Lung (tissue), 12 donors: ENCODE data around the gene S100PBP. TPM values are rescaled to one million over a fixed set of nuclear protein-coding genes. Genes with fewer than 3 reads are reported as not detected.

Source experiments
- ATAC-seq: fragments of 200-7000 bp; cut with Tn5 transposase; one replicate; pipeline ENCODE4 v1.9.1; 2020; ENCODE audit warnings: moderate number of reproducible peaks; ENCODE audit not compliant: insufficient read depth, low FRiP score
- DNase-seq, 3 donors: peaks; one replicate each; pipeline ENCODE4 v3.0.0-alpha.2; 2013 to 2017
- H3K27ac ChIP-seq, 2 donors: one replicate each; pipeline ENCODE4 v1.5.1; 2013; ENCODE audit warnings: mild to moderate bottlenecking in 2 of 2, moderate library complexity in 2 of 2, control low read depth in 1 of 2, inconsistent platforms in 1 of 2, low read depth in 1 of 2, low read length in 1 of 2
- H3K27me3 ChIP-seq, 3 donors: one replicate each; pipeline ENCODE4 v1.5.1; 2013; ENCODE audit warnings: low read length in 2 of 3; ENCODE audit not compliant: control insufficient read depth in 3 of 3, insufficient read depth in 3 of 3
- H3K36me3 ChIP-seq, 4 donors: one replicate each; pipeline ENCODE4 v1.5.1; 2013; ENCODE audit warnings: low read length in 4 of 4, mild to moderate bottlenecking in 1 of 4, moderate library complexity in 1 of 4; ENCODE audit not compliant: control insufficient read depth in 4 of 4, insufficient read depth in 4 of 4
- H3K4me1 ChIP-seq, 5 donors: one replicate each; pipeline ENCODE4 v1.5.1; 2013; ENCODE audit warnings: low read length in 5 of 5, mild to moderate bottlenecking in 2 of 5, moderate library complexity in 1 of 5; ENCODE audit not compliant: control insufficient read depth in 5 of 5, insufficient read depth in 5 of 5
- H3K4me3 ChIP-seq: one replicate; pipeline ENCODE4 v1.5.1; 2013; ENCODE audit warnings: mild to moderate bottlenecking, control low read depth, moderate library complexity
- H3K9ac ChIP-seq, 2 donors: one replicate each; pipeline ENCODE4 v1.5.1; 2013; ENCODE audit warnings: low read length in 2 of 2, control low read depth in 1 of 2; ENCODE audit not compliant: insufficient read depth in 1 of 2
- H3K9me3 ChIP-seq, 4 donors: one replicate each; pipeline ENCODE4 v1.5.1; 2013; ENCODE audit warnings: low read length in 3 of 4, mild to moderate bottlenecking in 1 of 4, moderate library complexity in 1 of 4; ENCODE audit not compliant: control insufficient read depth in 4 of 4, insufficient read depth in 3 of 4
- CTCF ChIP-seq: IDR thresholded peaks from 2 replicates; pipeline ENCODE4 v1.5.1; 2012; ENCODE audit warnings: mild to moderate bottlenecking; ENCODE audit errors: control extremely low read depth, extremely low read depth
- WGBS, 2 donors: extraction: QIAGEN DNeasy Blood & Tissue Kit; methylation state at CpG; one replicate each; pipeline ENCODE4 v1.1.7; 2013; 5-methylcytosine and 5-hydroxymethylcytosine counted together
- polyA plus RNA-seq, 2 donors: library from polyadenylated mRNA; stranded (reverse); fragments of 200-250 nt; gene quantifications; one replicate each; pipeline ENCODE4 v1.2.1, GENCODE V29; 2013
- total RNA-seq, 2 donors: library from RNA; depleted of rRNA in 1 of 2; stranded (reverse); fragments of >200 nt in 1 of 2; gene quantifications; one replicate each; pipeline ENCODE4 v1.2.1, GENCODE V29; 2014 to 2021
- donor health status: control.
- donor health status: control.
- donor health status: Bipolar disorder and iron deficiency.
- donor health status: healthy.
- donor health status: DM: yes; HTN: yes; CAD: no.

S100PBP gene
- total and polyA plus RNA-seq, 4 donors, result 7.4 to 56.6 (median 20.9) TPM

- no peak for DNase-seq
- no peaks in the 10 kb centered on the region for H3K36me3 ChIP-seq
- peaks cover 0 to 6% (median 0%) of the 10 kb centered on the region in 4 donors for H3K9me3 ChIP-seq
- no peak overlapping the region for H3K4me3 ChIP-seq
- H3K27ac ChIP-seq, result no peak overlapping the region
- peaks cover 0 to 8% (median 0%) of the 10 kb centered on the region in 5 donors for H3K4me1 ChIP-seq
- WGBS, 2 donors, result 79 to 81% methylated on average over 3 of the region's 3 CpGs
- peaks cover 3 to 37% (median 26%) of the 10 kb centered on the region in 3 donors for H3K27me3 ChIP-seq
- no peak overlapping the region for H3K9ac ChIP-seq
- ATAC-seq, result no peak
- no peak for TF ChIP-seq CTCF
These were observed 70.7 kb downstream of the S100PBP start for GRCh38 chr1:32888134-32888533.

- H3K27me3 ChIP-seq, result peaks cover 3 to 32% (median 26%) of the 10 kb centered on the region in 3 donors
These were observed 71.4 kb downstream of the S100PBP start for GRCh38 chr1:32888677-32889420.

GRCh38 chr1:32889731-32890278 lies 72.4 kb downstream of the S100PBP start:
- Histone ChIP-seq H3K4me1 (peaks cover 0 to 12% (median 3%) of the 10 kb centered on the region in 5 donors), H3K9me3 (peaks cover 0 to 6% (median 0%) of the 10 kb centered on the region in 4 donors), H3K9ac (no peak overlapping the region), H3K4me3 (no peak overlapping the region), H3K27ac (no peak overlapping the region), H3K36me3 (no peaks in the 10 kb centered on the region), H3K27me3 (peaks cover 6 to 26% (median 25%) of the 10 kb centered on the region in 3 donors)
- WGBS, 2 donors, result 85 to 88% methylated on average over 3 of the region's 3 CpGs
- DNase-seq (no peak), ATAC-seq (no peak)
- no peak for TF ChIP-seq CTCF

More at GRCh38 chr1:32888677-32889420, 71.4 kb downstream of the S100PBP start:
- Histone ChIP-seq H3K4me1 (peaks cover 0 to 8% (median 3%) of the 10 kb centered on the region in 5 donors), H3K9ac (no peak overlapping the region), H3K27ac (no peak overlapping the region), H3K4me3 (no peak overlapping the region), H3K9me3 (peaks cover 0 to 6% (median 0%) of the 10 kb centered on the region in 4 donors), H3K36me3 (no peaks in the 10 kb centered on the region)
- 90 to 94% methylated on average over 24 of the region's 24 CpGs for WGBS, 2 donors
- DNase-seq (no peak), ATAC-seq (no peak)
- no peak for TF ChIP-seq CTCF
